ENCODE data around the gene ZBBX.

Gene ZBBX

GRCh38 chr3:167406876-167407492 is 26.9 kb upstream of the ZBBX start:
- no peak overlapping the region for H2BK12ac ChIP-seq (ENCODE audit: low read length in 2 of 2)
- no peak overlapping the region for H3K9ac ChIP-seq (ENCODE audit: low read length)
- H3K9me3 ChIP-seq (ENCODE audit: control insufficient read depth, low read length), result no peaks in the 10 kb centered on the region
- H3K23ac ChIP-seq (ENCODE audit: low read length in 2 of 2), result no peak overlapping the region
- no peaks in the 10 kb centered on the region for H3K4me1 ChIP-seq (ENCODE audit: control insufficient read depth, insufficient read depth, low read depth, low read length)
- no peak overlapping the region for H3K27ac ChIP-seq (ENCODE audit: low read length, poor library complexity, severe bottlenecking)
- H2AK5ac ChIP-seq (ENCODE audit: low read length, severe bottlenecking), result no peak overlapping the region
- DNase-seq, result peak; percentile 78
- H3K4me2 ChIP-seq (ENCODE audit: low read length, poor library complexity, severe bottlenecking), result no peak overlapping the region
- H3K79me1 ChIP-seq (replicated peaks; ENCODE audit: low read length, poor library complexity, severe bottlenecking), result no peaks in the 10 kb centered on the region
- no peaks in the 10 kb centered on the region for H3K27me3 ChIP-seq (ENCODE audit: control insufficient read depth in 1 of 2, insufficient read depth in 1 of 2, low read length in 2 of 2)
- no peak overlapping the region for H3K4ac ChIP-seq (ENCODE audit: low read depth in 1 of 2, low read length in 2 of 2)
- no peaks in the 10 kb centered on the region for H3K36me3 ChIP-seq (ENCODE audit: control insufficient read depth in 1 of 2, insufficient read depth in 2 of 2, low read depth in 1 of 2, low read length in 2 of 2)
- H2BK5ac ChIP-seq (ENCODE audit: low read depth, low read length, poor library complexity, severe bottlenecking), result no peak overlapping the region
- H3K18ac ChIP-seq (ENCODE audit: low read depth in 1 of 2, low read length in 2 of 2), result no peak overlapping the region
- H2BK120ac ChIP-seq (ENCODE audit: low read depth, low read length), result no peak overlapping the region
- H2AFZ ChIP-seq (ENCODE audit: low read depth, low read length), result no peak overlapping the region
- no peak overlapping the region for H4K8ac ChIP-seq (ENCODE audit: low read length)
- no peak overlapping the region for H3K4me3 ChIP-seq (ENCODE audit: insufficient read depth in 1 of 2, low read depth in 1 of 2, low read length in 2 of 2)
- no peak overlapping the region for H4K91ac ChIP-seq (ENCODE audit: low read length)
- WGBS, result 100% methylated on average over 2 of the region's 3 CpGs
- no peak overlapping the region for H2BK15ac ChIP-seq (ENCODE audit: low read depth, poor library complexity, severe bottlenecking)
- no peak overlapping the region for H3K14ac ChIP-seq (ENCODE audit: low read length in 2 of 2)

- Histone ChIP-seq H2BK5ac (ENCODE audit: low read depth, low read length, poor library complexity, severe bottlenecking) (no peak overlapping the region), H4K8ac (ENCODE audit: low read length) (no peak overlapping the region), H3K4me2 (ENCODE audit: low read length, poor library complexity, severe bottlenecking) (no peak overlapping the region), H4K91ac (ENCODE audit: low read length) (no peak overlapping the region), H2BK12ac (ENCODE audit: low read length in 2 of 2) (no peak overlapping the region), H2BK120ac (ENCODE audit: low read depth, low read length) (no peak overlapping the region), H3K23ac (ENCODE audit: low read length in 2 of 2) (no peak overlapping the region), H2AFZ (ENCODE audit: low read depth, low read length) (no peak overlapping the region), H2AK5ac (ENCODE audit: low read length, severe bottlenecking) (no peak overlapping the region), H3K36me3 (ENCODE audit: control insufficient read depth in 1 of 2, insufficient read depth in 2 of 2, low read depth in 1 of 2, low read length in 2 of 2) (no peaks in the 10 kb centered on the region), H3K4me3 (ENCODE audit: insufficient read depth in 1 of 2, low read depth in 1 of 2, low read length in 2 of 2) (no peak overlapping the region), H3K27me3 (ENCODE audit: control insufficient read depth in 1 of 2, insufficient read depth in 1 of 2, low read length in 2 of 2) (no peaks in the 10 kb centered on the region), H2BK15ac (ENCODE audit: low read depth, poor library complexity, severe bottlenecking) (no peak overlapping the region), H3K4ac (ENCODE audit: low read depth in 1 of 2, low read length in 2 of 2) (no peak overlapping the region), H3K18ac (ENCODE audit: low read depth in 1 of 2, low read length in 2 of 2) (no peak overlapping the region), H3K4me1 (ENCODE audit: control insufficient read depth, insufficient read depth, low read depth, low read length) (no peaks in the 10 kb centered on the region), H3K79me1 (replicated peaks; ENCODE audit: low read length, poor library complexity, severe bottlenecking) (no peaks in the 10 kb centered on the region), H3K27ac (ENCODE audit: low read length, poor library complexity, severe bottlenecking) (no peak overlapping the region), H3K9ac (ENCODE audit: low read length) (no peak overlapping the region), H3K14ac (ENCODE audit: low read length in 2 of 2) (no peak overlapping the region), H3K9me3 (ENCODE audit: control insufficient read depth, low read length) (no peaks in the 10 kb centered on the region)
- 87% methylated on average over 1 of the region's 1 CpG for WGBS
- DNase-seq, result no peak
Observed at GRCh38 chr3:167397826-167398225, 17.7 kb upstream of the ZBBX start.

DNA sequence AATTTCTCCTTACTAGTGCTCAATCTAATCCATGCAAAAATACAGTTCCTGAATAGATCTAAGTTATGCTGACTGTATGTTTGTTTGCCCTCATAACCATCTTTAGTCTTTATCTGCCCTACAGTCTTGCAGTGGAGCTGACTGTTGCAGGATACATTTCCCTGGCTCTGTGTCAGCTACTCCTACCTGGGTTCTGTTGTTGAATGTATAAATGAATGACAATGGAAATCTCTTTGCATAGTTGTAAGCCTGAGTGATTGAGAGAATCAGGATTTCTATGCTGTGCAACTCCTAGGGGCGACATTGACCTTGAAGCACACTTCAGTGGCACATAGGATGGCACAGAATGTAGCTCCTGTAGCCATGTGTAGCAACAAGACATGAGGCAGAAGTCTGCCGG is 16.0 kb upstream of the ZBBX start:
- no peak overlapping the region for H2BK15ac ChIP-seq (ENCODE audit: low read depth, poor library complexity, severe bottlenecking)
- no peak overlapping the region for H3K4me3 ChIP-seq (ENCODE audit: insufficient read depth in 1 of 2, low read depth in 1 of 2, low read length in 2 of 2)
- H4K91ac ChIP-seq (ENCODE audit: low read length), result no peak overlapping the region
- no peak overlapping the region for H2BK5ac ChIP-seq (ENCODE audit: low read depth, low read length, poor library complexity, severe bottlenecking)
- H3K27me3 ChIP-seq (ENCODE audit: control insufficient read depth in 1 of 2, insufficient read depth in 1 of 2, low read length in 2 of 2), result no peaks in the 10 kb centered on the region
- no peak overlapping the region for H3K14ac ChIP-seq (ENCODE audit: low read length in 2 of 2)
- no peak overlapping the region for H2BK120ac ChIP-seq (ENCODE audit: low read depth, low read length)
- 72% methylated on average over 2 of the region's 2 CpGs for WGBS
- no peaks in the 10 kb centered on the region for H3K4me1 ChIP-seq (ENCODE audit: control insufficient read depth, insufficient read depth, low read depth, low read length)
- H3K36me3 ChIP-seq (ENCODE audit: control insufficient read depth in 1 of 2, insufficient read depth in 2 of 2, low read depth in 1 of 2, low read length in 2 of 2), result no peaks in the 10 kb centered on the region
- H3K4me2 ChIP-seq (ENCODE audit: low read length, poor library complexity, severe bottlenecking), result no peak overlapping the region
- H3K79me1 ChIP-seq (replicated peaks; ENCODE audit: low read length, poor library complexity, severe bottlenecking), result no peaks in the 10 kb centered on the region
- H3K9me3 ChIP-seq (ENCODE audit: control insufficient read depth, low read length), result no peaks in the 10 kb centered on the region
- no peak overlapping the region for H3K18ac ChIP-seq (ENCODE audit: low read depth in 1 of 2, low read length in 2 of 2)
- H3K4ac ChIP-seq (ENCODE audit: low read depth in 1 of 2, low read length in 2 of 2), result no peak overlapping the region
- no peak overlapping the region for H2BK12ac ChIP-seq (ENCODE audit: low read length in 2 of 2)
- DNase-seq, result no peak
- no peak overlapping the region for H2AK5ac ChIP-seq (ENCODE audit: low read length, severe bottlenecking)
- no peak overlapping the region for H4K8ac ChIP-seq (ENCODE audit: low read length)
- H3K9ac ChIP-seq (ENCODE audit: low read length), result no peak overlapping the region
- H3K23ac ChIP-seq (ENCODE audit: low read length in 2 of 2), result no peak overlapping the region
- H3K27ac ChIP-seq (ENCODE audit: low read length, poor library complexity, severe bottlenecking), result no peak overlapping the region
- no peak overlapping the region for H2AFZ ChIP-seq (ENCODE audit: low read depth, low read length)

DNA sequence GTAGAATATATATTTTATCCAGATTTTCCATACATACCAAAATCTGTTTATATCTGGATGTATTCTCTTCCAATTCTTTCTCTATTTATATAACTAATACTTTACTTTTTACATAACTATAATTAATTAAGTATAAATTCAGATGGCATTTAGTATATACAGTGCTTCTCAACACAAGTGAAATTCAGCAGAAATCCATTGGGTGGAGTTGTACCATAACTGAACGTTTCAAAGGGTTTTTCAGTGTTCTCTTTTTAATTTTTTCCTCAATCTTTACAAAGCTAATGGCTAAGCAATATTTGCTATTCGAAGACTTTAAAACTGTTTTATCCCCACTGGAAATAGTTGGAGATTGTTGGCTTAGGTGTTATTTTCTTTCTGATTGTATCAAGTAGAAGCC is 13.9 kb upstream of the ZBBX start:
- H2BK12ac ChIP-seq (ENCODE audit: low read length in 2 of 2), result no peak overlapping the region
- H3K4me1 ChIP-seq (ENCODE audit: control insufficient read depth, insufficient read depth, low read depth, low read length), result no peaks in the 10 kb centered on the region
- H4K91ac ChIP-seq (ENCODE audit: low read length), result no peak overlapping the region
- no peak overlapping the region for H3K4ac ChIP-seq (ENCODE audit: low read depth in 1 of 2, low read length in 2 of 2)
- no peak overlapping the region for H2BK15ac ChIP-seq (ENCODE audit: low read depth, poor library complexity, severe bottlenecking)
- no peak overlapping the region for H3K4me2 ChIP-seq (ENCODE audit: low read length, poor library complexity, severe bottlenecking)
- H2AFZ ChIP-seq (ENCODE audit: low read depth, low read length), result no peak overlapping the region
- no peak overlapping the region for H2BK120ac ChIP-seq (ENCODE audit: low read depth, low read length)
- H3K23ac ChIP-seq (ENCODE audit: low read length in 2 of 2), result no peak overlapping the region
- no peaks in the 10 kb centered on the region for H3K27me3 ChIP-seq (ENCODE audit: control insufficient read depth in 1 of 2, insufficient read depth in 1 of 2, low read length in 2 of 2)
- no peak overlapping the region for H3K27ac ChIP-seq (ENCODE audit: low read length, poor library complexity, severe bottlenecking)
- H3K18ac ChIP-seq (ENCODE audit: low read depth in 1 of 2, low read length in 2 of 2), result no peak overlapping the region
- no peak for DNase-seq
- no peak overlapping the region for H3K4me3 ChIP-seq (ENCODE audit: insufficient read depth in 1 of 2, low read depth in 1 of 2, low read length in 2 of 2)
- no peak overlapping the region for H2BK5ac ChIP-seq (ENCODE audit: low read depth, low read length, poor library complexity, severe bottlenecking)
- no peak overlapping the region for H3K14ac ChIP-seq (ENCODE audit: low read length in 2 of 2)
- H3K9me3 ChIP-seq (ENCODE audit: control insufficient read depth, low read length), result no peaks in the 10 kb centered on the region
- H3K36me3 ChIP-seq (ENCODE audit: control insufficient read depth in 1 of 2, insufficient read depth in 2 of 2, low read depth in 1 of 2, low read length in 2 of 2), result no peaks in the 10 kb centered on the region
- H2AK5ac ChIP-seq (ENCODE audit: low read length, severe bottlenecking), result no peak overlapping the region
- no peaks in the 10 kb centered on the region for H3K79me1 ChIP-seq (replicated peaks; ENCODE audit: low read length, poor library complexity, severe bottlenecking)
- no CpG with 5 or more reads among the region's 2 CpGs for WGBS
- H3K9ac ChIP-seq (ENCODE audit: low read length), result no peak overlapping the region
- no peak overlapping the region for H4K8ac ChIP-seq (ENCODE audit: low read length)
